ENCODE results near the gene KCNN1. TPM values are rescaled to one million over a fixed set of nuclear protein-coding genes. Genes with fewer than 3 reads are reported as not detected.

Gene KCNN1
- total and polyA plus RNA-seq, 8 donors = 0.06 to 2.8 (median 2.1) TPM

DNA sequence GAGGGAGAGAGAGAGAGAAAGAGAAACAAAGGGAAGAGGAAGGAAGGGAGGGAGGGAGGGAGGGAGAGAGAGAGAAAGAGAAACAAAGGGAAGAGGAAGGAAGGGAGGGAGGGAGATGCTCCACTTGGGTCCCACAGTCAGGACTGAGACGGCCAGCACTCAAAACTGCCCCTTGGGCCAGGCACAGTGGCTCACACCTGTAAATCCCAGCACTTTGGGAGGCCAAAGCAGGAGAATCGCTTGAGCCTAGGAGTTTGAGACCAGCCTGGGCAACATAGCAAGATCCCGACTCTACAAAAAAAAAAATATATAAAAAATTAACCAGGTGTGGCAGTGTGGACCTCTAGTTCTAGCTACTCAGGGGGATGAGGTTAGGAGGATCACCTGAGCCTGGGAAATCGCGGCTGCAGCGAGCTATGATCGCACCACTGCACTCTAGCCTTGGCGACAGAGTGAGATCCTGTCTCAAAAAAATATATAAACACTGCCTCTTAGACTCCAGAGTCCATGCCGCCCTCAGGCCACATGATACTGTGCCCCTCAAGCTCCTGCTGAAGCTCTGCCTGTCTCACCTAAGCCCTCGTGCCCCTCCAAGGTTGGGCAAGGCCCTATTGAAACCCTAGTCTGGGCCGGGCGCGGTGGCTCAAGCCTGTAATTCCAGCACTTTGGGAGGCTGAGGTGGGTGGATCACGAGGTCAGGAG is 49.5 kb downstream of the KCNN1 start:
- peak overlapping the region; percentile 72 to 75 for H3K27ac ChIP-seq
- H3K36me3 ChIP-seq = peaks cover 0 to 45% of the 10 kb centered on the region in 2 donors
- H3K4me3 ChIP-seq = no peak overlapping the region
- DNase-seq (no peak), ATAC-seq (no peak)
- H3K27me3 ChIP-seq = no peaks in the 10 kb centered on the region
- intact Hi-C loops (cut with DNase I) = no loop called here
- no peaks in the 10 kb centered on the region for H3K9me3 ChIP-seq
- peaks cover 13 to 83% of the 10 kb centered on the region in 2 donors for H3K4me1 ChIP-seq
- TF ChIP-seq, protein P1, sequence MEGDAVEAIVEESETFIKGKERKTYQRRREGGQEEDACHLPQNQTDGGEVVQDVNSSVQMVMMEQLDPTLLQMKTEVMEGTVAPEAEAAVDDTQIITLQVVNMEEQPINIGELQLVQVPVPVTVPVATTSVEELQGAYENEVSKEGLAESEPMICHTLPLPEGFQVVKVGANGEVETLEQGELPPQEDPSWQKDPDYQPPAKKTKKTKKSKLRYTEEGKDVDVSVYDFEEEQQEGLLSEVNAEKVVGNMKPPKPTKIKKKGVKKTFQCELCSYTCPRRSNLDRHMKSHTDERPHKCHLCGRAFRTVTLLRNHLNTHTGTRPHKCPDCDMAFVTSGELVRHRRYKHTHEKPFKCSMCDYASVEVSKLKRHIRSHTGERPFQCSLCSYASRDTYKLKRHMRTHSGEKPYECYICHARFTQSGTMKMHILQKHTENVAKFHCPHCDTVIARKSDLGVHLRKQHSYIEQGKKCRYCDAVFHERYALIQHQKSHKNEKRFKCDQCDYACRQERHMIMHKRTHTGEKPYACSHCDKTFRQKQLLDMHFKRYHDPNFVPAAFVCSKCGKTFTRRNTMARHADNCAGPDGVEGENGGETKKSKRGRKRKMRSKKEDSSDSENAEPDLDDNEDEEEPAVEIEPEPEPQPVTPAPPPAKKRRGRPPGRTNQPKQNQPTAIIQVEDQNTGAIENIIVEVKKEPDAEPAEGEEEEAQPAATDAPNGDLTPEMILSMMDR (IDR thresholded peaks at IDR 0.05) = no peak

DNA sequence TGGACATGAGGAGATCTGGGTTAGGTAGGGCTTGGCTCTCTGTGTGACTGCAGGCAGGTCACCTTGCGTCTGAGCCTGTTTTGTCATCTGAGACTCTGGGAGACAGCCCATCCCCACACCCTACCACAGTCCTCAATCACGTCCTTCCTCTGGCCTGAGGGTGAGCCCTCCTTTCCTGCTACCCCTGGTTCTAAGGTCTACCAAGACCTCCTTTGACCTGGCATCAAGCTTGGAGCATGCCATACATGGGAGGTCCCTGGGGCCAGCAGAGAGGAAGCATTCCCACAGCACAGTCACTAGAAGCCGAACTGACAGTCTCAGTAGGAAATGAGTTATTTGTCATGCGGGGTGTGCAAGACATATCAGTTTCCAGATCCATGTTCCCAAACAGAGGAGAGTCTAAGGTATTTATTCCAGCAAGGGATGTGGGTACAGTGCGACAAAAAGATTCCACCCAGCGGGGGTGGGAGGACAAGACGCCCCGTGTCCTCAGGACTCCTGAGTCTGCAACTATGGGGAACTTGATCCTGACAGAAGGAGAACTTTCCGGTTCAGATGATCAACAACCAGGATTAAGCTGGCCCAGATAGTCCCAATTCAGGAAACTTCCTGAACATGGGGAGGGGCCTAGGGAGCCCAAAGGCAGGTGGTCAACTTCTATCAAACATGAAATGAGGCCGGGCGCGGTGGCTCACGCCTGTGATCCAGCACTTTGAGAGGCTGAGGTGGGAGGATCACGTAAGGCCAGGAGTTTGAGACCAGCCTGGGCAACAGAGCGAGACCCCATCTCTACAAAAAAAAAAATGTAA is 50.6 kb downstream of the KCNN1 start:
- Histone ChIP-seq H3K4me3 (no peak overlapping the region), H3K9me3 (no peaks in the 10 kb centered on the region), H3K27me3 (no peaks in the 10 kb centered on the region), H3K36me3 (peaks cover 0 to 34% of the 10 kb centered on the region in 2 donors), H3K27ac (peak overlapping the region; percentile 72 to 75), H3K4me1 (peaks cover 22 to 92% of the 10 kb centered on the region in 2 donors)
- intact Hi-C loops (cut with DNase I) = no loop called here
- DNase-seq (no peak), ATAC-seq (peak; percentile 4)
- TF ChIP-seq, protein P1 (IDR thresholded peaks at IDR 0.05) = no peak

DNA sequence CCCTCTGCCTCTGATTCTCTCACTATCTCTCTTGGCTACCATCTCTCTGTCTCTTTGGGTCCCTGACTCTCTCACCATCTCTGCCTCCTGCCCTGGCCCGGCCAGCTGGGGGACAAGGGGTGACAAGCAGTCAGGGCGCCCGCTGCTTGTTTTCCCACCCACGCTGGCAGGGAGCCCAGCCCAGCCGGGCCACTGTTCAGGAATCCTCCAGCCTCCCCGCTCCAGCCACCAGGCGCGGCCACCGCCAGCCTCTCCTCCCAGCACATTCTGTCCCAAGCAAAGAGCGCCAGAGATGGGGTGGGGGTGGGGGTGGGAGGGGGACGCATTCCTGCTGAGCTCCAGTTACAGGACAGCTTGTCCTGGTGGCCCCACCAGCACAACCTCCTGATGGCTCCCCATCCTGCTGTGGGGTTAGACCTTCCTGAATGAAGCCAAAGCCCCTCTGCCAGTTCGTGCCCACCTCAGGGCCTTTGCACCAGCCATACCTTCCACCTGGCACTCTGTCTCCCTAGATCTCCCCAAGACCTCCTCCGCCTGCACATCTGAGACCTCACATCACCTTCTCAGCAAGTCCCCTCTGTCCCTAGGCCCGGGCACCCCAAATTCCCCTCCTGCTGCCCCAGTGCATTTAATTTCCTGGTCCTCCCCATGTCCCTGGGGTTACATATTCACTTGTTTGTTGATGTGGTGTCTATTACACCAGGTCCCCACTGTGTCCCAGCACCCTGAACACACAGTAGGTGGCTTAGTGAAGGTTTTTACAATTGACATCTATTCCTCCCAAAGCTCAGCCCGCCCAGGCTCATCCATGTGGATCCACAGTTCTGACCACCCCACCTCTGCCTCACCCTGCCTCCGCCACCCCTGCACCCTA is 53.5 kb downstream of the KCNN1 start:
- no peaks in the 10 kb centered on the region for H3K27me3 ChIP-seq
- H3K4me1 ChIP-seq = peaks cover 28 to 95% of the 10 kb centered on the region in 2 donors
- peak overlapping the region; percentile 84 to 88 for H3K27ac ChIP-seq
- TF ChIP-seq, protein P1 (IDR thresholded peaks at IDR 0.05) = peak in 1 of 2 donors; percentile 10
- intact Hi-C loops (cut with DNase I) = no loop called here
- DNase-seq = peak in 3 of 4 donors; percentile 72 to 90 (median 75)
- no peak overlapping the region for H3K4me3 ChIP-seq
- no peaks in the 10 kb centered on the region for H3K9me3 ChIP-seq
- ATAC-seq = peak; percentile 23
- peaks cover 0 to 4% of the 10 kb centered on the region in 2 donors for H3K36me3 ChIP-seq

DNA sequence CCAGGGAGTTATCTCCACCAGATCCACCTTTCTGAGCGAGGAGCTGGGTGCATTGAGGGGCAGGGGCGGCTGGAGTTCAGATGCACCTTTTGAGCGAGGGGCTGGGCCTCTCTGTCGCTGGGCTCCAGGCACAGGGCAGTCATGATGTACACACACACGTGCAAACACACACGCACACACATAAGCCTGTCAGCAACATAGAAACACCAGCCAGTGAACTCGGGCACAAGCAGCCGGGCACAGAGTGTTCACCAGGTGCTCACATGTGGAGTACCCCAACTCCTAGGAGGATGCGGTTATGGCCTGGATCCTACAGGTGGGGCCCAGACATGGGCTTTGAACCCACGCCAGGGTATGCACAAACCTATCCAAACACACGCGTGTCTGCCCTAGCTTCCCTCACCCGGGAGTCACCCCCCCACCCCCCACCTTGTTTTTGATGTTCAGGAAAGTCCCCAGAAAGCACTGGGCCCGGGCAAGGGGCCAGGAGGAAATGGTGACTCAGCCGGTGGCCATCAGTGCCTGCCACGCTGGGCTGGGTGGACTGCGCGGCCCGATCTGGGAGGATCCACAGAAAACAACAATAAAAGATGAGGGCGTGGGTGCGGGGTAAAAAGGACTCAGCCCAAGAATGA is 54.3 kb downstream of the KCNN1 start:
- Histone ChIP-seq H3K4me1 (peaks cover 28 to 87% of the 10 kb centered on the region in 2 donors), H3K27me3 (no peaks in the 10 kb centered on the region), H3K27ac (peak overlapping the region; percentile 84 to 88), H3K9me3 (no peaks in the 10 kb centered on the region), H3K4me3 (peak overlapping the region in 1 of 2 donors; percentile 21), H3K36me3 (no peaks in the 10 kb centered on the region)
- intact Hi-C loops (cut with DNase I) = no loop called here
- ATAC-seq (peak; percentile 65), DNase-seq (peak in 3 of 4 donors; percentile 56 to 94 (median 90))
- TF ChIP-seq, protein P1 (IDR thresholded peaks at IDR 0.05) = no peak

All from left lung (tissue), 10 donors.